Measurements from ENCODE around the gene CHRM3. TPM values are rescaled to one million over a fixed set of nuclear protein-coding genes. Genes with fewer than 3 reads are reported as not detected.

The CHRM3 gene
- polyA plus RNA-seq, 2 of the 4 experiments (the other 2 are of a cell fraction): 0.01 to 0.03 TPM

DNA sequence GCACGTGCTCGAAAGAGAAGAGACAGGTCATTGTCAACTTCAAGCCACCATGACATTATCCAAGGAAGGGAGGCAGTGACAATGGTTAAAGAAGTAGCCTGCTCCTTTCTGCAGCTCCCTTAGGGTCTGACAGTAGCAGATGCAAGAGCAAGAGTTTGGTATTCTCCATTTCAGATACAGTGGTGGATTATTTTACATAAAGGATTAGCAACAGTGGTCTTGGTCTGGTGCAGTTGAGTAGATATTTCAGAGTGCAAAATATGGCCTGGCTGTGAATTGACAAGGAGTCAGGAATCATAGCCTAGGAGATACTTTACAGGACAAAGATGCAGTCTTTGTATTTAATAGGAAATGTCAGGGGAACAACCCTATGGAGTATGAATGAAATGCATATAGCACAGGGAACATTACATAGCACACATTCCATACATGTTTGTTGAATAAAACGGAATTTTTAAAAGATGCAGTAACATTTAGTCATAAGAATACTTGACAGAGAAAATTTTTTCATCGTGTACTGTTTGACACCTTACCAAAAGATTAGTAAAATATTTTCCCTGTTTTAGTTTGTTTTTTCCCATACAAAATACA is 41.8 kb downstream of the CHRM3 start:
- ChIA-PET POLR2A (no interaction called here), CTCF (no interaction called here)
- FAIRE-seq: no peak
- Histone ChIP-seq H3K4me1 (no peaks in the 10 kb centered on the region), H3K4me2 (no peak overlapping the region), H3K9me3 (no peaks in the 10 kb centered on the region), H3K4me3 (no peak overlapping the region), H3K27ac (no peak overlapping the region)
- no peak for ATAC-seq
- DNase-seq (ENCODE audit: low read depth in 1 of 2, low spot score in 1 of 2): no peak
- 0% methylated on average over 4 of the region's 4 CpGs for WGBS (ENCODE audit: missing lambda C conversion rate)
- TF ChIP-seq KDM1A (IDR thresholded peaks at IDR 0.05; ENCODE audit: low read depth) (no peak), SREBF2 (IDR thresholded peaks at IDR 0.05) (no peak), NR3C1 (IDR thresholded peaks at IDR 0.05) (no peak), FOXS1 (CRISPR knock-in tag; IDR thresholded peaks at IDR 0.05) (no peak), ESRRA (IDR thresholded peaks at IDR 0.05; ENCODE audit: borderline replicate concordance, low read length) (no peak), CBX8 (IDR thresholded peaks at IDR 0.05) (no peak)
- TF ChIP-seq, protein P1, sequence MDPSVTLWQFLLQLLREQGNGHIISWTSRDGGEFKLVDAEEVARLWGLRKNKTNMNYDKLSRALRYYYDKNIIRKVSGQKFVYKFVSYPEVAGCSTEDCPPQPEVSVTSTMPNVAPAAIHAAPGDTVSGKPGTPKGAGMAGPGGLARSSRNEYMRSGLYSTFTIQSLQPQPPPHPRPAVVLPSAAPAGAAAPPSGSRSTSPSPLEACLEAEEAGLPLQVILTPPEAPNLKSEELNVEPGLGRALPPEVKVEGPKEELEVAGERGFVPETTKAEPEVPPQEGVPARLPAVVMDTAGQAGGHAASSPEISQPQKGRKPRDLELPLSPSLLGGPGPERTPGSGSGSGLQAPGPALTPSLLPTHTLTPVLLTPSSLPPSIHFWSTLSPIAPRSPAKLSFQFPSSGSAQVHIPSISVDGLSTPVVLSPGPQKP (IDR thresholded peaks at IDR 0.05; ENCODE audit: low read depth, low read length): no peak
- TF ChIP-seq, protein P2, sequence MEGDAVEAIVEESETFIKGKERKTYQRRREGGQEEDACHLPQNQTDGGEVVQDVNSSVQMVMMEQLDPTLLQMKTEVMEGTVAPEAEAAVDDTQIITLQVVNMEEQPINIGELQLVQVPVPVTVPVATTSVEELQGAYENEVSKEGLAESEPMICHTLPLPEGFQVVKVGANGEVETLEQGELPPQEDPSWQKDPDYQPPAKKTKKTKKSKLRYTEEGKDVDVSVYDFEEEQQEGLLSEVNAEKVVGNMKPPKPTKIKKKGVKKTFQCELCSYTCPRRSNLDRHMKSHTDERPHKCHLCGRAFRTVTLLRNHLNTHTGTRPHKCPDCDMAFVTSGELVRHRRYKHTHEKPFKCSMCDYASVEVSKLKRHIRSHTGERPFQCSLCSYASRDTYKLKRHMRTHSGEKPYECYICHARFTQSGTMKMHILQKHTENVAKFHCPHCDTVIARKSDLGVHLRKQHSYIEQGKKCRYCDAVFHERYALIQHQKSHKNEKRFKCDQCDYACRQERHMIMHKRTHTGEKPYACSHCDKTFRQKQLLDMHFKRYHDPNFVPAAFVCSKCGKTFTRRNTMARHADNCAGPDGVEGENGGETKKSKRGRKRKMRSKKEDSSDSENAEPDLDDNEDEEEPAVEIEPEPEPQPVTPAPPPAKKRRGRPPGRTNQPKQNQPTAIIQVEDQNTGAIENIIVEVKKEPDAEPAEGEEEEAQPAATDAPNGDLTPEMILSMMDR (IDR thresholded peaks at IDR 0.05): no peak
- TF ChIP-seq, protein P3, sequence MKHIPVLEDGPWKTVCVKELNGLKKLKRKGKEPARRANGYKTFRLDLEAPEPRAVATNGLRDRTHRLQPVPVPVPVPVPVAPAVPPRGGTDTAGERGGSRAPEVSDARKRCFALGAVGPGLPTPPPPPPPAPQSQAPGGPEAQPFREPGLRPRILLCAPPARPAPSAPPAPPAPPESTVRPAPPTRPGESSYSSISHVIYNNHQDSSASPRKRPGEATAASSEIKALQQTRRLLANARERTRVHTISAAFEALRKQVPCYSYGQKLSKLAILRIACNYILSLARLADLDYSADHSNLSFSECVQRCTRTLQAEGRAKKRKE (CRISPR knock-in tag; IDR thresholded peaks at IDR 0.05; ENCODE audit: low read depth): no peak

DNA sequence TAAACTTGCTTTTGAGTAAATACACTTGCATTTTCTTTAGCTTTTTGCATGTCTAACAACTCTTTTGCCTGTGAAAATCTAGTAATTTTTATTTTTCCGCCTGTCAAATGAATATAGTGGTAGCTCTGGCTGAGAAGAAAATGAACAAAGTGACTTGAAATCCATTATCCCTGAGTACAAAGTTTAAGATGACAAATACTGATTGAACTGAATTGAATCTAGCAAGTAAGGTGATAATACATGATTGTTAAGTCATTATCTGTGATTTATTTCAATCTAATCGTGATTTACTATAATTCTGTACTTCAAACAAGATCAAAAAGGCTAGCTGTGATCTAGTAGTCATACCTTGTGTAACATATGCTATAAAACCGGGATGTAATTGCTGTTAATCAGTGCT is 42.8 kb downstream of the CHRM3 start:
- ChIA-PET CTCF (interaction anchor here (0.7 kb wide), 1 partner anchor 132 kb away, joined by 3 read pairs; no protein-coding TSS in a partner anchor), POLR2A (no interaction called here)
- TF ChIP-seq, protein P4, sequence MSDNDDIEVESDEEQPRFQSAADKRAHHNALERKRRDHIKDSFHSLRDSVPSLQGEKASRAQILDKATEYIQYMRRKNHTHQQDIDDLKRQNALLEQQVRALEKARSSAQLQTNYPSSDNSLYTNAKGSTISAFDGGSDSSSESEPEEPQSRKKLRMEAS (IDR thresholded peaks at IDR 0.05): no peak
- TF ChIP-seq, protein P5, sequence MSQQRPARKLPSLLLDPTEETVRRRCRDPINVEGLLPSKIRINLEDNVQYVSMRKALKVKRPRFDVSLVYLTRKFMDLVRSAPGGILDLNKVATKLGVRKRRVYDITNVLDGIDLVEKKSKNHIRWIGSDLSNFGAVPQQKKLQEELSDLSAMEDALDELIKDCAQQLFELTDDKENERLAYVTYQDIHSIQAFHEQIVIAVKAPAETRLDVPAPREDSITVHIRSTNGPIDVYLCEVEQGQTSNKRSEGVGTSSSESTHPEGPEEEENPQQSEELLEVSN (IDR thresholded peaks at IDR 0.05; ENCODE audit: borderline replicate concordance, low read depth): no peak
- TF ChIP-seq ZNF302 (CRISPR knock-in tag; IDR thresholded peaks at IDR 0.05) (no peak), HOXB13 (CRISPR knock-in tag; IDR thresholded peaks at IDR 0.05; ENCODE audit: low read depth) (no peak), HEYL (CRISPR knock-in tag; IDR thresholded peaks at IDR 0.05) (no peak), BHLHE40 (IDR thresholded peaks at IDR 0.05; ENCODE audit: low read depth, low read length) (no peak), FOXS1 (CRISPR knock-in tag; IDR thresholded peaks at IDR 0.05) (no peak), CEBPB (IDR thresholded peaks at IDR 0.05) (no peak), RFX5 (IDR thresholded peaks at IDR 0.05) (no peak), JUN (IDR thresholded peaks at IDR 0.05) (no peak), MAZ (IDR thresholded peaks at IDR 0.05; ENCODE audit: borderline replicate concordance, low read depth, low read length) (no peak), FOSL2 (IDR thresholded peaks at IDR 0.05) (no peak), FOSL2 (CRISPR knock-in tag; IDR thresholded peaks at IDR 0.05) (no peak), NPAS2 (CRISPR knock-in tag; IDR thresholded peaks at IDR 0.05; ENCODE audit: borderline replicate concordance) (no peak), HOXB5 (CRISPR knock-in tag; IDR thresholded peaks at IDR 0.05) (no peak), RAD21 (conservative IDR thresholded peaks at IDR 0.05 in 1 of 2, IDR thresholded peaks at IDR 0.05 in 1 of 2) (no peak)
- TF ChIP-seq, protein P6, sequence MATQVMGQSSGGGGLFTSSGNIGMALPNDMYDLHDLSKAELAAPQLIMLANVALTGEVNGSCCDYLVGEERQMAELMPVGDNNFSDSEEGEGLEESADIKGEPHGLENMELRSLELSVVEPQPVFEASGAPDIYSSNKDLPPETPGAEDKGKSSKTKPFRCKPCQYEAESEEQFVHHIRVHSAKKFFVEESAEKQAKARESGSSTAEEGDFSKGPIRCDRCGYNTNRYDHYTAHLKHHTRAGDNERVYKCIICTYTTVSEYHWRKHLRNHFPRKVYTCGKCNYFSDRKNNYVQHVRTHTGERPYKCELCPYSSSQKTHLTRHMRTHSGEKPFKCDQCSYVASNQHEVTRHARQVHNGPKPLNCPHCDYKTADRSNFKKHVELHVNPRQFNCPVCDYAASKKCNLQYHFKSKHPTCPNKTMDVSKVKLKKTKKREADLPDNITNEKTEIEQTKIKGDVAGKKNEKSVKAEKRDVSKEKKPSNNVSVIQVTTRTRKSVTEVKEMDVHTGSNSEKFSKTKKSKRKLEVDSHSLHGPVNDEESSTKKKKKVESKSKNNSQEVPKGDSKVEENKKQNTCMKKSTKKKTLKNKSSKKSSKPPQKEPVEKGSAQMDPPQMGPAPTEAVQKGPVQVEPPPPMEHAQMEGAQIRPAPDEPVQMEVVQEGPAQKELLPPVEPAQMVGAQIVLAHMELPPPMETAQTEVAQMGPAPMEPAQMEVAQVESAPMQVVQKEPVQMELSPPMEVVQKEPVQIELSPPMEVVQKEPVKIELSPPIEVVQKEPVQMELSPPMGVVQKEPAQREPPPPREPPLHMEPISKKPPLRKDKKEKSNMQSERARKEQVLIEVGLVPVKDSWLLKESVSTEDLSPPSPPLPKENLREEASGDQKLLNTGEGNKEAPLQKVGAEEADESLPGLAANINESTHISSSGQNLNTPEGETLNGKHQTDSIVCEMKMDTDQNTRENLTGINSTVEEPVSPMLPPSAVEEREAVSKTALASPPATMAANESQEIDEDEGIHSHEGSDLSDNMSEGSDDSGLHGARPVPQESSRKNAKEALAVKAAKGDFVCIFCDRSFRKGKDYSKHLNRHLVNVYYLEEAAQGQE (IDR thresholded peaks at IDR 0.05): no peak
- TF ChIP-seq, protein P7, sequence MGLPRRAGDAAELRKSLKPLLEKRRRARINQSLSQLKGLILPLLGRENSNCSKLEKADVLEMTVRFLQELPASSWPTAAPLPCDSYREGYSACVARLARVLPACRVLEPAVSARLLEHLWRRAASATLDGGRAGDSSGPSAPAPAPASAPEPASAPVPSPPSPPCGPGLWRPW (IDR thresholded peaks at IDR 0.05): no peak
- DNase-seq (ENCODE audit: low read depth in 1 of 2, low spot score in 1 of 2): no peak
- Histone ChIP-seq H3K9me3 (no peaks in the 10 kb centered on the region), H3K4me3 (no peak overlapping the region), H3K4me2 (no peak overlapping the region), H3K27ac (no peak overlapping the region), H3K4me1 (no peaks in the 10 kb centered on the region)
- no peak for ATAC-seq
- FAIRE-seq: no peak
- 10% methylated on average over 3 of the region's 3 CpGs for WGBS (ENCODE audit: missing lambda C conversion rate)

Data from A549 (cell line).